Right ventricle myocardium inferior (tissue), 1 donor: ENCODE measurements around the gene GPX6. TPM values are rescaled to one million over a fixed set of nuclear protein-coding genes. Genes with fewer than 3 reads are reported as not detected.
"Not testable (repeated sequence)": the region's sequence is repeated elsewhere in the genome, so short reads cannot be mapped to it uniquely, and the experiment has no call there.

Experiments used
- ATAC-seq: fragments of 200-7000 bp; cut with Tn5 transposase; one replicate; pipeline ENCODE4 v1.9.1; 2020; ENCODE audit warnings: mild to moderate bottlenecking, moderate library complexity
- DNase-seq: peaks from one replicate; pipeline ENCODE4 v3.0.0; 2021; ENCODE audit errors: missing footprints
- intact Hi-C: fragments of 100-400 bp; cut with DNase I; formaldehyde crosslinking; loops from one replicate; pipeline ENCODE4 v1.11.0; 2022
- long read RNA-seq: library from polyadenylated mRNA; unstranded; transcript quantifications from one replicate; pipeline ENCODE4 v2.0.0, GENCODE V29; 2021
- total RNA-seq: library from RNA; stranded (reverse); fragmentation: NEBNext Ultra II Directional; extraction: Animal tissue kit (Norgen Biotek cat#: 25700); gene quantifications from one replicate; pipeline ENCODE4 v1.2.1, GENCODE V29; 2021
- donor health status: DM: no; HTN: yes; CAD: no; lungs with severe emphysema.

GPX6 gene, protein sequence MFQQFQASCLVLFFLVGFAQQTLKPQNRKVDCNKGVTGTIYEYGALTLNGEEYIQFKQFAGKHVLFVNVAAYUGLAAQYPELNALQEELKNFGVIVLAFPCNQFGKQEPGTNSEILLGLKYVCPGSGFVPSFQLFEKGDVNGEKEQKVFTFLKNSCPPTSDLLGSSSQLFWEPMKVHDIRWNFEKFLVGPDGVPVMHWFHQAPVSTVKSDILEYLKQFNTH
- not detected for total RNA-seq
- long read RNA-seq, result 0 reads

DNA sequence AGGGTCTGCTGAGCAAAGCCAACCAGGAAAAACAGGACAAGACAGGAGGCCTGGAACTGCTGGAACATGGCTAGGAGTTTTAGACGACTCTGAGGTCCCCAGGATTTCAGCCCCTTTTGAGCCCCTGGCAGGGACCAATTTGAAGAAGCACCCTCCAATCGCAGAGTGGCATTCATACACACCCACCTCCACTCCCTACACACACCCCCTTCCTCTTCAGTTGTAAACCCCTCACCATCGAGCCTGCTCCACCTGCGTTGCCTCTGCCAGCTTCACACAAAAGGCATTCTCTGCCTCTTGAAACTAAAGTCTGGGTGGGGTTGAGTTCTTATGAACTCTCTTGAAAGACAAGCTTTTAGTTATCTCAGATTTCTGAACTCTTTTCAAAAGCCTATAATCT, at the start of gene GPX6:
Gene GPX6 (minus strand): TSS at position 118 of the 400 bp plus-strand sequence. CDS start 50 bp downstream, at position 68.
- ATAC-seq (no peak), DNase-seq (no peak)
- intact Hi-C loops, result no loop called here

DNA sequence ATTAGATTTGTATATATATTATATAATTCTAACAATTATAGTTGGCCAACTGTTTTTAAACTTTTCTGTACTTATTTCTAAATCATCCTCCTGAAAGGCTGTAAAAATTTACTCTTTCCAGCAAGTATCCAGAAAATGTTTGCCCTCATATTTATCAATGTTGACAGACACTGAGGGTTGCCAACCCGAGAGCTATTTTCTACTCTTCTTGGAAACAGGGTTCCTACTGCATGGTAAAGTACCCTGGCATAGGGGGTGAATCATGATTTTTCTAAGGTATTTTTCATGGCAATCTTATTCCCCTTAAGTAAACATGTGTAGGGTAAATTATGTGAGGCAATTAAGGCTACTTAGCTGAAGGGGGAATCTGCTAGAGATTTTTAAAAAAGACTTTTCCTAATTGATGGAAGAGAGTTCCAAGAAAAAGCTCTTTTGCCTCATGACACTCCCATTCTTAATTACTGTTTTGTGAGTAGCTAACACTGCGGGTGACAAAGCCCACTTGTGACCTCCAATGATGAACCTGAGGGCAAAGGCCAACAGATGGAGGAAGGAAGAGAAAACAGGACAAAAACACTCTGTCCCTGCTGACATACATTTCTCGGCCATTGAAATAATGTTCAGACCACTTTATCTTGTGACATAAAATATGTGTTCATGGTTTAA, 48.0 kb upstream of the GPX6 start:
- DNase-seq (no peak), ATAC-seq (no peak)
- intact Hi-C loops, result no loop called here

DNA sequence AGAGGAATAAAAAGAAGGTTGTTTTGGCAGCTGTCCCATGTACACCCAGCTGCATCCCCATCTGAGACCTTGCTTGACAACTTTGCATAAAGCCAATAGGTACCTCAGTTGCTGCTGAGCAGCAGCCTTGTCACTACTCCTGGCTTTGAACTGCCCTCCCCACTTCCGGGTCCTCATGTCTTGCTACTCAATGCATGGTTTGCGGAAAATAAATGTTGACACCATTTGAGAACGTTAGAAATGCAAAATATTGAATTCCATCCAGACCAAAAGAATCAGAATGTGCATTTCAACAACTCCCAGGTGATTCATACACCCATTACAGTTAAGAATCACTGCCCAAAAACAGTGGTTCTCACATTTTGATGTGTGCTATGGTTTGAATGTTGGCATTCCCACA, 43.0 kb upstream of the GPX6 start:
- intact Hi-C loops, result no loop called here
- DNase-seq (no peak), ATAC-seq (no peak)

DNA sequence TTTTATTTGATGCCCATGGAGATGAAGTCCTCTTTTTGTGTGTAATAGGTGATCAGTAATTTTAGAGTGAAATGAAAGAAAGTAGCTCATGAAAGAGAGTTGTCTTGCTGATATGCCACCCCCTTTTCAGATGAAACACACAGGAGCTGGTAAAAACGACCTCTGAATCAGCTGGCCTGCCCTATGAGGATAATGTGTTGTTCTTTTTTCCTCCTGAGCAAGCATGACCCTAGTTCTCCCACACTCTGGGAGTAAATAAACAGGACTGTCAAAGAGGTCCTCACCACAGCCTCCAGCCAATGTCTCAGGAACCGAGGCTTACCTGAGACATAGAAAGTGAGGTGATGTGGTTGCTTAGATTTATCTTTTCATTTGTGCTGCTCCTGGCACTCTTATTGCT, 39.5 kb upstream of the GPX6 start:
- ATAC-seq, result no peak
- intact Hi-C loops, result no loop called here
- no peak for DNase-seq

DNA sequence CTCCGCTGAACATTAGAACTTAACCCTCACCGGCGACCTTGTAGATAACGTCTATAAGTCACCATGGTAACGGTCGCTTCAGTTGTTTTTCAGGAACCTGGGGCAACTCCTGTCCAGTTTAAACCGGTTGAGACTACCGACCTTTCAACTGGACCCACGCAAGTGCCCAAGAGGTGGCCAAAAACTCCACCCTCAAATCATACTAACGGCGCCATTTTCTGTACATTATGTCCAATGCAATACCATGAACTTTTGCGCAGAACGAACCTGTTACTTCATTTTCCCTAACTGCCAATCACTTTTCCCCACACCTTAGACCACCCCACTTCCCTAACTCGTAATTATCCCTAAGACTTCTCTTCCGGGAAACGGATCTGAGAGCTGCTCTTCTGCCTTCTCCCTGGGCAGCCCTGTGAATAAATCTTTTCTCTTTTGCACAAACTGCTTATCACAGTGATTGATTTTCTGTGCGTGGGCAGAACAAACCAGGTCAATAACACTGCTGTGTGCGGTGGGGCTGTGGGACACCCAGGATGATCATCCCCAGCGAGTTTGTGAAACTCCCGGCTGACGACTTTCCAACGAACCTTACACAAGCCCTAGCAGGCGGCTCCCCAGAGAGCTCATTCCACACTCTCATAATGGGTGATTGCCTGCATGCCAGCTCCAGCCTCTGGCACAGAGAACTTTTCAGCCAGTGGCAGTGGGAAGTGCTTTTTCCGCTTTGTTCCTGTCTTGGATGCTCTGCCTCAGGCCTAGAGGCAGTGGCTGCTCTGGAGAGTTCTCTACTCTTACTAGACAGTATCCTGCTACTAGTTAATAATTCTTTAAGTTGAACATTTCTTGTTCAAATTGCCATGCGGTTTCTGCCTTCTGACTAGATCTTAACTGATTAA, 38.6 kb upstream of the GPX6 start:
- DNase-seq (no peak), ATAC-seq (no peak)
- intact Hi-C loops, result no loop called here

DNA sequence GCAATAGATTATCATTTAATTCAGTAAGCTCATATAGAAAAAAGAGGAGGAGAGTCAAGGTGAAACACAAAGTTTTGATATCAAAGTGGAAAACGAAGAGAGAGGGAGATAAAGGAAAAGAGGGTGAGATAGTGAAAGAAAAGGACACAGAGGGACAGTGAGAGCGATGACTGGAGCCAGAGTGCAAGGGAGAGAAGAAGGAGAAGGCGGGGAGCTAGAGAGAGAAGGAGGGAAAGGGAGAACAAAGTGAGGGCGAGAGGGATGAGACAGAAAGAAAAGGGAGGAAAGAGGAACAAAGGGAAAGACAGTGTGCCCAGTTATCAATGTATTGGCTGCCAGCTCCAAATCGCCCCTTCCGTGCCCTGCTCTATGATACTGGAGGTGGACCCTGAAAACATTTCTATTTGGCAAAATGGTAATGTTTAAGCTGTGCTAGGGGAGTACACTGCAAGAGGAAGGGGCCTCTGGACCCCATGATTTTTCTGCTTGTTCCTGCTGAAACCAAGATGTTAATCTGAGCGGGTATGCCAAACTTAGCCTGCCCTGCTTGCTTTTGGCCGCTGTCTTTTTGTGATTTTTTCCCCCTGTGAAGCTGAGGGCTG, 37.9 kb upstream of the GPX6 start:
- DNase-seq (no peak), ATAC-seq (no peak)
- intact Hi-C loops, result no loop called here

DNA sequence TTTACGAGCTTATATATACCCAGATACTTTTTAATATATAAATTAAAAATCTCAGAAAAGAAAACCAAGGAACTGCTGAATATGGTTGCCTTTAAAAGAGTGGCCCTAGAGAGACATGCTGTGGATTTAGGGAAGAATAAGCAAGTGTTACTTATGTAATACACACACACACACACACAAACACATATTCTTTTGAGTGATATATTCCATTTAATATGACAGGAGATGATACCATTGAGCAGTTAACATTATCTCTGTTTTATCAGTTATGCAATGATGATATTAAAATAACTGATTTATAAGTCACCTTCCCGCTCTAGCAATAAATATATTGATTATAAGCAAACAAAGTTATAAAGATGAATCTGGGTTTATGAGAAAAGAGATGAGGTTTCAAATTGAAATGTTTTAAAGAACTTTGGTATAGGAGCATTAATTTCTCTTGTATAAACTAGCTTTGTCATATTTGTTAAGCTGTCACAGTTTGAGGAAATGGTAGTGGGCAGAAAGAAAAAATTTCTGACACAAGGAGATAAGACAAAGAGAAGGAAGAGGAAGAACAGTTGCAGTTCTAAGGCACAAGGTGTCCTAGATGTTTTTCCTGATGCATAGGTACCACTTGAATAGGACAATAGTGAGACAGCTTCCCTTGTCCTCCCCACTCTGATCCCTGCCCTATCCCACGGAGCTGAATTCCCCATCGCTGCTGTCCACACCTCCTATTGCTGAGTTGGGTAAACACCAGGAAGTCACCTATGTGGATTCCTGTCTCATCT, 36.5 kb upstream of the GPX6 start:
- DNase-seq (no peak), ATAC-seq (no peak)
- intact Hi-C loops, result no loop called here

DNA sequence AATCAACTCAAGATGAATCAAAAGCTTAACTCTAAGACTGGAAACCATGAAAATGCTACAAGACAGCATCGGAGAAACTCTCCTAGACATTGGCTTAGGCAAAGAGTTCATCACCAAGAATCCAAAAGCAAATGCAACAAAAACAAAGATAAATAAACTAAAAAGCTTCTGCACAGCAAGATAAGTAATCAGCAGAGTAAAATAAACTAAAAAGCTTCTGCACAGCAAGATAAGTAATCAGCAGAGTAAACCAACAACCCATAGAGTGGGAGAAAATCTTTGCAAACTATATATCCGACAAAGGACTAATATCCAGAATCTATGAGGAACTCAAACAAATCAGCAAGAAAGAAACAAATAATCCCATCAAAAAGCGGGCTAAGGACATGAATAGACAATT, 31.4 kb upstream of the GPX6 start:
- intact Hi-C loops, DNase-seq, ATAC-seq: not testable (repeated sequence)

DNA sequence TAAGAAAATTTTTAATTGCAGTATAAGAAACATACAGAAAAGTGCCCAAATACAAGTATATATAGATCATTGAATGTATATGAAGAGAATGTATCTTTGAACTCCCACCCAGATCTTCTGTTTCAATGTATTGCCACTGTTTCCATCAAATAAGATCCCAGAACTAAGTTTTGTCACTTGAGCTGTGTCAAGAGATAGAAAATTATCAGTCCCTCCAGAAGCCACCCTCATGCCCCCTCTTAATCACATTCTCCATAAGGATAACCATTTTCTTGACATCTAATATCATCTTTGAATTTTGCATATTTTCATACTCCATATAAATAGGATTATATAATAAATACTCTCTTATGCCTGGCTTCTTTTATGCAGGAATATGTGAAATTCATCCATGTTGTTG, 30.4 kb upstream of the GPX6 start:
- DNase-seq (no peak), ATAC-seq (no peak)
- intact Hi-C loops, result no loop called here

DNA sequence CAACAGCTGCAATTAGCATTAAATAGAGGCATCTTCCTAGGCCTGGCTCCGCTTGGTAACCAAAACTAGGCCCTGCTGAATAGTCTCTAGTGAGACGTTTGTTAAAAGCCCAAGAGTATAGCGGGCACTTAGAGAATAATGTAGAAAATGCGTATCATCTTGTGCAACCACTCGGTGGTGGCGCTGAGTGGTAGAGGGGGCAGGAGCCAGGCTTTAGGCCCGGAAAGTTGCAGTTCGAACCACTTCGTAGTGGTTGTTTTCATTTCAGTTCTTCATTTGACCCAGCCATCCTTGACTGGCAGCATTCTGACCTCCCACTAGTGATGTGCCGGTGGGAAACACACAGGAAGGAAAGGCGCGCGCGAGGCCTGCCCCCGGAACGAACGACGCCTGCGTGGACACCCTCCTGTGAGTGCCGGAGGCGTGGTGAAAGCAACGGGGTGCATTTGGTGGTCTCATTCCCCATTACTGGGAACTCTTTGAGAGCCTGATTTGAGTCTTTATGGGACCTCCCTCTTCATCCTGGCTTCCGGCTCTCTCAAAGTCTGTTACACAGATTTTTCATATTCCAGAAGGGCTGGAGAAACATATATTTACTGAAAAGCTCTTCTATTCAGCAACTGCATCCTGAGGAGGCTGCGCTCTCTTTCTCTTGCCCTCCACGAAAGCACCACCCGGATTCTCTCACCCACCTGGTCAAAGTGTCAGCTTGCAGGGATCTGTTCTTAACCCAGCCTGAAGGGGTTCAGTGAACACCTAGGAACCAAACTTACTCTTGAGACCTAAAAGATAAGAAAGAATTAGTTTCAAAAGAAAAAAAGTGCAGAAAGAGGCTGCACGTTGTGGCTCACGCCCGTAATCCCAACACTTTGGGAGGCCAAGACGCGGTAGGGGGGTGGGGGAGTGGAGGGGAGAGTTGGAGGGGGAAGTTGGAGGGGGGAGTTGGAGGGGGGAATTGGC, 28.3 kb upstream of the GPX6 start:
- DNase-seq, result no peak
- intact Hi-C loops, result no loop called here
- ATAC-seq, result no peak

DNA sequence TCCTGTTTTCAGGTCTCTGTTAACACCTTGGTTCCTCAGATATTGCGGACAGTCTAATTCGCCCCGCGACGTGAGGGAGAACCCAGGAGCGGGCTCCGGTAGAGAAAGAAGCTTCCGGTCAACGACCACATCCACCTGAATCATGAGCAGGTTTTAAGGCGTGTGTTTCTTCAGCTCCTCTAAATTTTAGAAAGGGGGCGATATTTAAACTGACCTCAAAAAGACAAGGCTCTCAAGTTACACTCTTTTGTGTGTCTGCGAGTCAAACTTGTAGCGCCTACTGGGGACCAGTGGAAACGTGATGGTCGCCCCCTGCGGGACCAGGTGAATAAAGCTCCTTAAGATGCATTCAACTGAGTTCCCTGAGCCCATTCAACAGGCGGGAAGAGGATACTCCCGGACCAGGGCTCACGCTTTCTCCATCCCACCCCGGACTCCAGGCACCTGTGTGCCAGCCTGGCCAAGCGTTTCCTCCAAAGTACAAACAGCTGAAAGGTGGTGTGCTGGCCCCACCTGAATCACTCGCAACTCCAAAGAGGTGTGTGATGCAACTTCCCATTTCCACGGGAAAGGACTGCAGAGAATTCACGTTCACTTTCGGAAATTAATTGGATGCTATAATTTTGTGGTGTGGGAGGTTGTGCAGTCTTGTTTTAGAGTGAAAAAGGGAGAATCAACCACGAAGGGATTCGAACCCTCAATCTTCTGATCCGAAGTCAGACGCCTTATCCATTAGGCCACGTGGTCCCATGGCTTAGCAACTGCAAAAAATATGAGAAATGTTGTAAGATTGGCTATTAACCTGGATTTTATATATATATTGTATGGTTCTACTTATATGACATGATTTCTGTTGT, 27.1 kb upstream of the GPX6 start:
- intact Hi-C loops, result no loop called here
- DNase-seq (no peak), ATAC-seq (peak; percentile 28)

DNA sequence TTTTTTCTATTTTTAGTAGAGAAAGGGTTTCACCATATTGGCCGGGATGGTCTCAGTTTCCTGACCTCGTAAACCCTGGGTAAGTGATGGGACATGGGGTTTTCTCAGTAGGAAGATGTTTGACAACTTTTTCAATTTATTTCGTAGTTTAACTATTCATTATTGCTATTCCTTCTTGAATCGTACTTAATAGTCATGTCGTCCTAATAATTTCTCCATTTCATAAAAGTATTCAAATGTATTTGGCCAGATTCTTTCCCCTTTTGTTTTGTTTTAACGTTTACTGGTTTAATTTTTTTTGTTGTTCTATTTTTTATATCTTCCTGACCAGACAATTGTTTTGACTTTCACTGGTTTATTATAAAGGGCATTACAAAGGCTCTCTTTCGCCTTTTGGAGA, 26.4 kb upstream of the GPX6 start:
- ATAC-seq, result no peak
- intact Hi-C loops, result no loop called here
- no peak for DNase-seq

DNA sequence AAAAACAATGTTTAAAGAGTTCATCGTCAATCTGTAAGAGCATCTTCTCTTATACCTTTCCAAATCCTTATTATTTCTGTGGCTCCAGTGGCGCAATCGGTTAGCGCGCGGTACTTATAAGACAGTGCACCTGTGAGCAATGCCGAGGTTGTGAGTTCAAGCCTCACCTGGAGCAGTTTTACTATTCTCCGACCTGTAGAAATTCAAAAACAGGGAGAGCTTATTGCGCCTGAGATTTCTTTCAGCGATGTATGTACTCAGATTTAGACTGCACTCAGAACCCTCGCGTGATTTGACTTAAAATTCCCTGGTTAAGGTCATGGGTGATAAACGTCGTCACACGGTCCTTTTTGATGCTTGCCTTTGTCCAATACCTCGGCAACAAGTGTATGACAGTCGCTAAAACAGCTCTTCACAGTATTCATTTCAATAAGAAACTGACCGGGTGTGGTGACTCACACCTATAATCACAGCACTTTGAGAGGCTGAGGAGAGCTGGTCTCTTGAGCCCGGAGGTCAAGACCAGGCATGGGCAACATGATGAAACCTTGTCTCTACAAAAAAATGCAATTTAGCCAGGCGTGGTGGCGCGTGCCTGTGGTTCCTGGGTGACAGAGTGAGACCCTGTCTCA, 22.0 kb upstream of the GPX6 start:
- intact Hi-C loops, result no loop called here
- no peak for DNase-seq
- ATAC-seq, result no peak

DNA sequence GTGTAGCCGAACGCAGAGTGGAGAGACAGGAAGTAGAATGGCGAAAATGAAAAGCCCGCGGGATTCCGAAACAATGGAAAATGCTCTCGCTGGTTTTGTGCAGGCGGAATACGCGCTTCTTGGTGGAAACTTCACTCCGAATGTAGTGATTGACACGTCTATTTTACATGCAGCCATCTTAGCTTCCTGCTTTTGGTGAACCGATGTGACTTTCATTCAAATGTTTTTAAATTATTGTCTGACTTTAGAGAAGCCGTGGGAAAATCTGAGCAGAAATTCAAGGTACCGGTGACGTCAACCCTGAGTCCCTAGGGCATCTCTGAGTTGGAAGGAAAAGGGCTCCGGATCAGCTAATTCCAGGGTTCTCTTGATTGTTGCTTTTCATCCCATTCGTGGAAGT, 21.5 kb upstream of the GPX6 start:
- DNase-seq (no peak), ATAC-seq (no peak)
- intact Hi-C loops, result no loop called here

DNA sequence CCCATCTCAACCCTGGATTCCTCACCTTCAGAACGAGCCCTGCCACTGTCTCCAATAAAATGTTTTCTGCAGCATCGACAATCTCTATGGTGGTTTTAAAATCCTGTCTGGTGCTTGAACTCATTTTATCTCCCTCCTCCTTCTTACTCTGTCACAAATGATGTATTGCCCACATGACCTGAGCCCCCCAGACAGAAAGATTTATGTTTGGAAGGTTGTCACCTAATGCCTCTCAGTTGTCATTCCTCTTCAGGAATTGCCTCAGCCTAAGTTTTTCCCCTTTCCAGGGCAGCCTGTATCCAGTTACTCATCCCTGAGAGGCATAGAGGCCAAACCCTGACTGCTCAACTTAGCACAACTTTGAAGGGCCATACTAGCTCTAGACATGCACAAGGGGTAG, 19.3 kb upstream of the GPX6 start:
- no peak for ATAC-seq
- intact Hi-C loops, result no loop called here
- DNase-seq, result no peak

DNA sequence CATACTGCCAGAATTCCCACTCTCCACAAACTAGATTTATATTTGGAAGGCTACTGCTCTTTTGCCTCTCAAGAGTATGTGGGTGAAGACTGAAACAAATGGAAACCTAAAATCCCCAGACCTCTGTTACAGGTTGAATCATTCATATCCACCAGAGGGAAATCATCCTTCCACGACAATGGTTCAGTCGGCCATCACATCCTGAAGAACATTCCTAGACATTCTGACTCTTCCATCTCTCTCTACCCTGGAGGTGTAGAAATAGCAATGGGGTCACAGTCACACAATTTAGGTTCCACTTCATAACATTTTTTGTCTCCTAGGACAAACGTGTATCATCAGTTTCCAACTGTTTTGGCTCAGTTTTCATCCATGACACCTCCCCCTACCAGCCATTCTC, 18.7 kb upstream of the GPX6 start:
- intact Hi-C loops, result no loop called here
- DNase-seq (no peak), ATAC-seq (no peak)
